Caco-2 (cell line): ENCODE measurements around the gene KPNA1. TPM values are rescaled to one million over a fixed set of nuclear protein-coding genes. Genes with fewer than 3 reads are reported as not detected.
"Not testable (repeated sequence)": the region's sequence is repeated elsewhere in the genome, so short reads cannot be mapped to it uniquely, and the experiment has no call there.

Experiments used
- BruUV-seq: library from RNA; stranded (reverse); fragments of 400-500 nt; replicated peaks from 2 replicates; lab custom pipeline; 2021; lab: Mats Ljungman, UMichigan
- CTCF ChIA-PET: fragments of 300-600 bp; sonication (Branson Sonifier 250); formaldehyde crosslinking; loops from one replicate; lab custom pipeline; 2022; ENCODE audit warnings: antibody characterized with exemption; lab: Charles Lee
- POLR2A ChIA-PET: fragments of 300-600 bp; sonication (Branson Sonifier 250); formaldehyde crosslinking; loops from one replicate; lab custom pipeline; 2022; ENCODE audit warnings: antibody characterized with exemption; lab: Charles Lee
- DNase-seq, 2 experiments: peaks; one replicate each; pipeline versions ENCODE4 v3.0.0 to v3.0.0-alpha.2; 2020 to 2022
- H3K27me3 ChIP-seq: replicated peaks from 2 replicates; pipeline ENCODE4 v1.6.0; 2011; ENCODE audit warnings: low read length; ENCODE audit not compliant: control insufficient read depth, insufficient read depth
- H3K36me3 ChIP-seq: 2 replicates; pipeline ENCODE4 v1.5.1; 2011; ENCODE audit warnings: low read length; ENCODE audit not compliant: control insufficient read depth, insufficient read depth
- H3K4me1 ChIP-seq: fragments of 250-450 bp; sonication (Bioruptor Pico); 2 replicates; pipeline ENCODE4 v1.5.1; 2020; ENCODE audit warnings: mild to moderate bottlenecking
- H3K4me3 ChIP-seq: 2 replicates; pipeline ENCODE4 v1.5.1; 2011; ENCODE audit warnings: low read depth, mild to moderate bottlenecking, control low read depth, low read length
- H3K9me3 ChIP-seq: fragments of 250-450 bp; sonication (Bioruptor Pico); 2 replicates; pipeline ENCODE4 v1.5.1; 2020; ENCODE audit warnings: mild to moderate bottlenecking, moderate library complexity
- H3K27ac Mint-ChIP-seq: one replicate; pipeline ENCODE4 v1.8.0; 2022; ENCODE audit warnings: mixed read lengths; ENCODE audit not compliant: unreplicated experiment
- H3K27me3 Mint-ChIP-seq: one replicate; pipeline ENCODE4 v1.8.0; 2022; ENCODE audit warnings: mixed read lengths; ENCODE audit not compliant: insufficient read depth, unreplicated experiment
- H3K36me3 Mint-ChIP-seq: one replicate; pipeline ENCODE4 v1.8.0; 2022; ENCODE audit warnings: mild to moderate bottlenecking, mixed read lengths; ENCODE audit not compliant: insufficient read depth, unreplicated experiment
- H3K4me1 Mint-ChIP-seq: one replicate; pipeline ENCODE4 v1.8.0; 2022; ENCODE audit warnings: low read depth, mixed read lengths; ENCODE audit not compliant: unreplicated experiment
- H3K4me3 Mint-ChIP-seq: one replicate; pipeline ENCODE4 v1.8.0; 2022; ENCODE audit warnings: mild to moderate bottlenecking, moderate library complexity, mixed read lengths; ENCODE audit not compliant: unreplicated experiment
- H3K9me3 Mint-ChIP-seq: one replicate; pipeline ENCODE4 v1.8.0; 2022; ENCODE audit warnings: mixed read lengths; ENCODE audit not compliant: unreplicated experiment
- CTCF ChIP-seq, 2 experiments: fragments of 200-600 bp in 1 of 2; IDR thresholded peaks; 1 replicate in 1 of 2; 2 replicates in 1 of 2; pipeline versions ENCODE4 v1.5.1 to v1.8.0; 2011 to 2022; ENCODE audit warnings: antibody characterized with exemption in 1 of 2, control low read depth in 1 of 2, inconsistent platforms in 1 of 2, low read depth in 1 of 2, low read length in 1 of 2, mild to moderate bottlenecking in 1 of 2, moderate library complexity in 1 of 2; ENCODE audit not compliant: insufficient read depth in 1 of 2, severe bottlenecking in 1 of 2, unreplicated experiment in 1 of 2
- intact Hi-C: fragments of 100-400 bp; cut with micrococcal nuclease; formaldehyde crosslinking; loops from one replicate; pipeline ENCODE4 v1.10.0; 2022; ENCODE audit not compliant: unreplicated experiment
- total RNA-seq: library from RNA; stranded (reverse); gene quantifications from 2 replicates; pipeline ENCODE4 v1.2.3, GENCODE V29; 2022

KPNA1 gene
- total RNA-seq, 1 experiment from 2014 or later = 82.0 TPM

- H3K4me3 Mint-ChIP-seq = no peak overlapping the region
- Histone ChIP-seq H3K36me3 (peaks cover 2% of the 10 kb centered on the region; the same call in 1 of the 2 replicates), H3K9me3 (no peaks in the 10 kb centered on the region), H3K4me3 (no peak overlapping the region), H3K27me3 (no peaks in the 10 kb centered on the region), H3K4me1 (no peaks in the 10 kb centered on the region; the same call in 1 of the 2 replicates)
- ChIA-PET POLR2A (no interaction called here), CTCF (no interaction called here)
- BruUV-seq = no TSS peak
- H3K9me3 Mint-ChIP-seq = peaks cover 5% of the 10 kb centered on the region
- no peaks in the 10 kb centered on the region for H3K27me3 Mint-ChIP-seq
- H3K27ac Mint-ChIP-seq = no peak overlapping the region
- intact Hi-C loops = no loop called here
- peaks cover 4% of the 10 kb centered on the region for H3K4me1 Mint-ChIP-seq
- DNase-seq = no peak
- H3K36me3 Mint-ChIP-seq = peaks cover 90% of the 10 kb centered on the region
- no peak for TF ChIP-seq CTCF (IDR thresholded peaks at IDR 0.05; ENCODE audit: insufficient read depth in 1 of 2, low read depth in 1 of 2, low read length in 1 of 2, severe bottlenecking in 1 of 2, unreplicated experiment in 1 of 2)
Measured at GRCh38 chr3:122451371-122451770, 63.4 kb downstream of the KPNA1 start.

- BruUV-seq, H3K4me3 ChIP-seq, H3K27me3 ChIP-seq, H3K36me3 ChIP-seq, DNase-seq, H3K27me3 Mint-ChIP-seq, H3K4me3 Mint-ChIP-seq, CTCF ChIA-PET, H3K27ac Mint-ChIP-seq, H3K9me3 ChIP-seq, POLR2A ChIA-PET, intact Hi-C loops: not testable (repeated sequence)
- H3K9me3 Mint-ChIP-seq = peaks cover 28% of the 10 kb centered on the region
- H3K4me1 Mint-ChIP-seq = peaks cover 29% of the 10 kb centered on the region
- peaks cover 99% of the 10 kb centered on the region for H3K36me3 Mint-ChIP-seq
- peaks cover 18% of the 10 kb centered on the region for H3K4me1 ChIP-seq
Measured at GRCh38 chr3:122448218-122448617, 66.5 kb downstream of the KPNA1 start.

GRCh38 chr3:122444491-122444887, 70.2 kb downstream of the KPNA1 start:
- H3K4me3 ChIP-seq, POLR2A ChIA-PET, CTCF ChIA-PET, H3K9me3 ChIP-seq, BruUV-seq, H3K36me3 ChIP-seq, DNase-seq, H3K27me3 Mint-ChIP-seq, H3K27me3 ChIP-seq, intact Hi-C loops: not testable (repeated sequence)
- Mint-ChIP-seq H3K9me3 (peaks cover 28% of the 10 kb centered on the region), H3K27ac (peak overlapping the region; percentile 88), H3K36me3 (peaks cover 100% of the 10 kb centered on the region), H3K4me3 (peak overlapping the region; percentile 56), H3K4me1 (peaks cover 36% of the 10 kb centered on the region)
- H3K4me1 ChIP-seq = peaks cover 32% of the 10 kb centered on the region

- DNase-seq = peak; percentile 89 to 92
- peaks cover 99% of the 10 kb centered on the region for H3K36me3 Mint-ChIP-seq
- CTCF ChIA-PET = not testable (repeated sequence)
Measured at GRCh38 chr3:122443762-122444490, 70.8 kb downstream of the KPNA1 start.

More at GRCh38 chr3:122443762-122444490, 70.8 kb downstream of the KPNA1 start:
- BruUV-seq, H3K36me3 ChIP-seq, H3K9me3 ChIP-seq, POLR2A ChIA-PET, H3K4me3 ChIP-seq, H3K27me3 Mint-ChIP-seq, H3K27me3 ChIP-seq: not testable (repeated sequence)
- peaks cover 32% of the 10 kb centered on the region for H3K4me1 ChIP-seq
- H3K9me3 Mint-ChIP-seq = peaks cover 28% of the 10 kb centered on the region
- peak overlapping the region; percentile 88 for H3K27ac Mint-ChIP-seq
- H3K4me3 Mint-ChIP-seq = peak overlapping the region; percentile 56
- intact Hi-C loops = loop anchor here (1.0 kb wide), 2 partner anchors 25 to 28 kb away; partner anchors contain the start of gene WDR5B
- peaks cover 36% of the 10 kb centered on the region for H3K4me1 Mint-ChIP-seq
